GM18867 (cell line): ENCODE measurements around the gene SBSN.

Experiments used
- ATAC-seq: cut with Tn5 transposase; IDR thresholded peaks from one replicate; pipeline ENCODE4 v1.9.1; 2021; ENCODE audit warnings: mild to moderate bottlenecking, moderate library complexity; ENCODE audit not compliant: unreplicated experiment

Gene SBSN

GRCh38 chr19:35509018-35509652, 19.0 kb downstream of the SBSN start:
- ATAC-seq, result no peak

DNA sequence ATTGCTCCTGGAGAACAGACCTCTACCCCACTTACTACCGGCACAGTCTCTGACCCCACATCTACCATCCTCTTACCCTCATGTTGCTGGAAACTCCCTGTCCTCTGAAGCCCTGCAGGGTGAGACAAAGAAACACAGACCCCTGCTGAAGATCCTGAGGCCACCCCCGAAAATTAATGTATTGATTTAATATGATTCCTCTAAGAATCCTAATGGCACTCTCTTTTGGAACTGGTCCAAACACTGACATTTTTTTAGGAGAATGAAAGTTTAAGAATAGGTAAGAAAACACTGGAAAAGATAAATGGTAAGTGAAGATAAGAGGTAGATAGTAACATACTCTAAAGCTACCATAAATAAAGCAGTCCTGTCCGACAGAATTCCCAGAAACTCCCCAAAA, 20.0 kb downstream of the SBSN start:
- ATAC-seq, result no peak

DNA sequence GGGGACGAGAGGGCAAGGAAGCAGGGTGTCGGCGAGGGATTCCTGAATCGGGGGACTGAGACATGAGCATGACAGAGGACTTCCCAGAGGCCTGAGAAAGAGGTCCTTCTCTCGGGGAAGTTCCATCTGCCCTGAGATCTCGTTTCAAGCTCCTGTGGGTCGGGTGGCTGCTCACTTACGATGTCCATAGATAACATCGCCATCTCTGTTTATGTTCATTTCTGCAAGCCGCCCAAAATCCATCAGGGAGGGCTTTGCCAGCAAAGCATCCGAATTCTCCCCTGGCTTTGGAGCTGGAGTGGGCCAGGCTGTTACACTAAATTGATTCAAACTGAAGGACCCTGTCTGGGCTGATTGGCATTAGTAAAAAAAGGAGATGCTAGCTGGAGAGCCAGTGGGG, 20.6 kb downstream of the SBSN start:
- no peak for ATAC-seq

- ATAC-seq, result no peak
Measured at GRCh38 chr19:35506011-35506410, 22.1 kb downstream of the SBSN start.

DNA sequence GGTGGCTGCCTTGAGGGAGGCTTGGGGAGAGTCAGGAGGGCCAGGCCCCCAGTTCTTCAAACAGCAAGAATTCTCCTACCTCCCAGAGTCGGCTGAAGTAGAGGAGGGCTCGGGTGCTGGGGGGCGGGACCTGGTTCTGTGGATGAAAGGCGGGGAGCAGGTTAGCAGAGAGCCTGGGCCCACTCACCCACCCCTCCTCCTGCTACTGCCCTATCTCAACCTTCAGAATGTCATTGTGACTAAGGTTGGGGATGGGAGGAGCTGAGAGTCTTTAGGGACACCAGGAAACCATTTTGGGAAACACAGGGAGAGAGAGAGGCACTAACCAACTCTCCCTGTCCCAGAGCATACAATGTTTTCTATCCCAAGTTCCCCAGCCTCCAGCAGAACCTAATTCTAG, 25.4 kb downstream of the SBSN start:
- no peak for ATAC-seq

GRCh38 chr19:35501684-35502083, 26.4 kb downstream of the SBSN start:
- ATAC-seq, result no peak

GRCh38 chr19:35500611-35501010, 27.5 kb downstream of the SBSN start:
- ATAC-seq, result no peak

- ATAC-seq, result no peak
Measured at GRCh38 chr19:35498984-35499527, 29.1 kb downstream of the SBSN start.

DNA sequence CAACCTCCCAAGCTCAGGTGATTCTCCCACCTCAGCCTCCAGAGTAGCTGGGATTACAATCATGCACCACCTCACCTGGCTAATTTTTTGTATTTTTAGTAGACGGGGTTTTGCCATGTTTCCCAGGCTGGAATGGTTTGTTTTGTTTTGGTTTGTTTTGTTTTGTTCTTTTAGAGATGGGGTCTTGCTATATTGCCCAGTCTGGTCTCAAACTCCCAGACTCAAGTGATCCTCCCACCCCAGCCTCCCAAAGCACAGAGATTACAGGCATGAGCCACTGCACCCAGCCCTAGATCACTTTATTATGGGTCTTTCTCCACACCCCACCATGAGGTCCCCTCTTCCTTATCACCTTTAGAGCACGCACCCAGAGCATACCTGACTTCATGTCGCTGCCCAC, 29.9 kb downstream of the SBSN start:
- ATAC-seq, result no peak

DNA sequence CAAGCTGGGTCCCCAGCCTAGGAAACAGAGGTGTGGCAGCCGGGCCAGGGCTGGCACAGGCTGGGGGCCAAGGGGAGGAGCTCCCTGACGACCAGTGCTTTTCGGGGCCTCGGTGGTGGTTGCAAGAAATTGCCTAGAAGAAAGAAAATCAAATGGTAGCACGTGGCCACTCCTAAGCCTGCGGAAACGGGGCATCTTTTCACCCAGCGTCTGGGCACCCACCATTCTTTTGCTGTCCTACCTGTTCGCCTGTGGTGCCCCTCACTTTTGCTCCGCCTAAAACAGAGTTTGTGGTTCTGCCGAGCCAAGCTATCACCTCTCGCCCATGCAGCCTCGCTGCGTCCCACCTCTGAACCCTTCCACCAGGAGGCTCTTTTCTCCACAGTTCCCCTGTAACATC, 30.7 kb downstream of the SBSN start:
- ATAC-seq, result no peak

GRCh38 chr19:35495107-35496064, 32.7 kb downstream of the SBSN start:
- peak; percentile 46 for ATAC-seq

- no peak for ATAC-seq
Measured at GRCh38 chr19:35493971-35494370, 34.1 kb downstream of the SBSN start.

DNA sequence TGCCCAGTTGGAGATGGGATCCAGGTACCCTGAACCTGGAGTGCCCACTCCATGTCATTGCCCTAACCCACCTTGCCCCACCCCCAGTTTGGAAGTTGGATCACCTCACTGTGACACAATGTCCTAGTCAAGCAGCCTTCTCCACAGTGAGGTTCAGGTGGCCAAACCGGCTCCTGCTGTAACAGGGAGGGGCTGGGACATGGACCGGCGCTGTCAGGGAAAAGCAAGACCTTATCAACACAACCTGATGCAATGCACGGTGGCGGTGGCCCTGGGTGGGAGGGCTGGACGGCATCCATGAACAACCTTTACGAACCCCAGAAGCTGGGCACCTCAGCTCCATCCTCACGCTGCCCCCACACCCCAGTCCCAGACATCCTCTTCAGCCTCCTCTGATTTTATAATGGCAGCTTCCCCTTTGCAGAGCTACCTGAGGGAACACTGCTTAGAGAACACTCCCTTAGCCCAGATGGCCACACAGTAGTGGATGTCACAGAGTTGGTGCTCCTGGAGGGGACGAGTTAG, 36.2 kb downstream of the SBSN start:
- ATAC-seq, result no peak

- ATAC-seq, result no peak
Measured at GRCh38 chr19:35490364-35490763, 37.7 kb downstream of the SBSN start, which contains the start of gene KRTDAP. KRTDAP (minus strand) TSS chr19:35490464; CDS start chr19:35490442, 22 bp downstream.

DNA sequence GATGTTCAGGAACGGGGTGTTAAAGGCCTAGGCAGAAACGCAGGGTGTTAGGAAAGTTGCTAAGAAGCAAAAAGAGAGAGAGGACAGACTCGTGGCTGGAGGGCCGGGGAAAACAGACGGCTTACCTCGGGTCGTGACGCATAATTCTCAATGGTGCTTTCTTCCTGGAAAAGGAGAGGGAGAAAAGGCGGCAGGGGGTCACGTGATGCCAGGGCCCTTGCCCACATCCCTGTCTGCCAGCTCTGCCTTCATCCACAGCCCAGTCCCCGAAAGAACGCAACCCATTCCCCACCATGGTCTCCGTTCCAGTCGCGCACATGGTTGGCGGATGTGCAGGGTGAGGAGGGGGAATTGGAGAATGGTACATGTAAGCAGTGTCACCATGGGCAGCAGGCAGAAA, 39.4 kb downstream of the SBSN start:
- no peak for ATAC-seq

- no peak for ATAC-seq
Measured at GRCh38 chr19:35487656-35488182, 40.4 kb downstream of the SBSN start.

DNA sequence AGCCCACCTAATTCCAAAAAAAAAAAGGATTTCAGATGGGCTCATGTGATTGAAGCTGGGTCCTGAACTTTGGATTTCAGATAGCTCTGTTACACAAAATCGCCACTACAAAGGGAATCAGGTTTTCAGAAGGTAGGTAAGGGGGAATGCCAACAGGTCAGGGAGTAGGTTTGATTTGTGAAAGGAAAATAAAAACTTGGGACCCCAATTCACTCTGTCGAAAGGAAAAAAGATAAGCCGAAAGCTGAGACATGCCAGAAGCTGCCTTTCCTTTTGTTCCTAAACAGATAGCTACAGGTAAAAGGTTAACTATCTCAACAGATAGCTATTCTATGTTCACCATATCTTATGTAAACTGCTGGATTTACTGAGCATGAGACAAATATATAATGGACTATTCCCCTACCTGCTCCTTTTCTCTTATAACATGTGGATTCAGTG, 41.8 kb downstream of the SBSN start:
- no peak for ATAC-seq

GRCh38 chr19:35484252-35485036, 43.7 kb downstream of the SBSN start:
- ATAC-seq, result peak; percentile 73

GRCh38 chr19:35483089-35483488, 45.0 kb downstream of the SBSN start:
- no peak for ATAC-seq
